Activated naive CD4-positive, alpha-beta T cell treated with anti-CD3 and anti-CD28 coated beads, Interleukin-2, amount 50 U/mL, for 72 hours (primary cell): ENCODE results near the gene SH3GL3. TPM values are rescaled to one million over a fixed set of nuclear protein-coding genes. Genes with fewer than 3 reads are reported as not detected.

Experiments used
- ATAC-seq, 2 donors: fragments of 150-1000 bp; cut with Tn5 transposase; 2 replicates each; pipeline ENCODE4 v1.10.0; 2021; ENCODE audit warnings: mild to moderate bottlenecking in 2 of 2, moderate library complexity in 2 of 2
- DNase-seq, 2 donors: peaks; one replicate each; pipeline ENCODE4 v3.0.0; 2021 to 2022; ENCODE audit warnings: low spot score in 2 of 2
- H3K27ac Mint-ChIP-seq, 2 donors: one replicate each; pipeline ENCODE4 v1.8.0; 2022; ENCODE audit warnings: mild to moderate bottlenecking in 2 of 2, mixed read lengths in 2 of 2
- H3K36me3 Mint-ChIP-seq, 2 donors: one replicate each; pipeline ENCODE4 v1.8.0; 2022; ENCODE audit warnings: mixed read lengths in 2 of 2
- H3K9me3 Mint-ChIP-seq, 2 donors: one replicate each; pipeline ENCODE4 v1.8.0; 2022; ENCODE audit warnings: mixed read lengths in 2 of 2
- total RNA-seq, 2 donors: library from RNA; stranded (reverse); gene quantifications; one replicate each; pipeline ENCODE4 v1.2.3, GENCODE V29; 2022

Gene SH3GL3
- total RNA-seq, 2 donors from 2014 or later: not detected

DNA sequence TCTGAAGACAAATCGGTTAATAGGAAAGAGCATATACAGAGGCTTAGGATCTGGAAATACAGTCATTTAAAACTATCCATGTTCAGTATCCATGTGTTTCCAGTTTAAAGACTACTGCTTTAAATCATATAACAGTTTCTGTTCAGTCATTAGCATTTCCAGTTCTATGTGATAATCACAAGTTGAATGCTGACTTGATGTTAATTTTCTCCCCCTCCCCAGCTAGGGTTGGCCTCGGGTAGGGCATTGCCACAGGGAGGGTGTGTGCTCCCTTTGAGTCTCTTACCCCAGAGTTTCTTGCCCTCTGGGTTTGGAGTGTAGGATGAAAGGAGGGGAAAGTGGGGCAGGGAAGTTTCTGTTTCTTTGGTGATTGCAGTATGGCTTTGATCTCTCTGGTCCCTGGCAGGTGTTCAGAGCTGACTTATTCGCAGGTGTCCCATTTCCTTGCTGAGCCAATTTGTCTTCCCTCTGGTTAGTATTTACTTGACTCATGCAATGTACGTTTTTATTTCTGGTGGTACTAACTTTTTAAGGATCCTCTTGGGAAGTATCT is 86.3 kb downstream of the SH3GL3 start:
- no peak overlapping the region for H3K27ac Mint-ChIP-seq
- ATAC-seq (no peak), DNase-seq (no peak)
- H3K36me3 Mint-ChIP-seq: peaks cover 0 to 6% of the 10 kb centered on the region in 2 donors
- H3K9me3 Mint-ChIP-seq: peaks cover 5 to 6% of the 10 kb centered on the region in 2 donors

DNA sequence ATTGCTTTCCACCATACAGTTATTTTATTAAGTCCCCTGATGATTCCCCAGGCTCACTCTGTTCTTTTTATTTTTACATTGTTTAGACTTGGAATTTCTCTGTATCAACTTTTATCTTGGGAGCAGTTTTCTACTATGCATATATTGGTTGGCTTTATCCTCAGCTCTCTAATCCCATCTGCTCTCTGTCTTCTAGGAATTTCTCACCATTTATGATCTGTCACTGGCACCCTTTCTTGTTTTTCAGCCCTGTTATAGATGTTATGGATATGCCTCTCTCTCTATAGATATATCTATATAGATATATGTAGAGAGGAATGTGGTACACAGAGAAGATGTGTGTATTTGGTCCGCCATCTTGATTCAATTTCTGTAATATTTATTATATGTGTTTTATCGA is 90.5 kb downstream of the SH3GL3 start:
- ATAC-seq (no peak), DNase-seq (no peak)
- H3K27ac Mint-ChIP-seq: no peak overlapping the region
- H3K36me3 Mint-ChIP-seq: no peaks in the 10 kb centered on the region
- no peaks in the 10 kb centered on the region for H3K9me3 Mint-ChIP-seq

- H3K36me3 Mint-ChIP-seq: peaks cover 0 to 4% of the 10 kb centered on the region in 2 donors
- H3K9me3 Mint-ChIP-seq: peaks cover 5 to 6% of the 10 kb centered on the region in 2 donors
- ATAC-seq: no peak
- no peak overlapping the region for H3K27ac Mint-ChIP-seq
- DNase-seq: no peak
These were observed 91.5 kb downstream of the SH3GL3 start for GRCh38 chr15:83538682-83539081.

- DNase-seq: no peak
- Mint-ChIP-seq H3K9me3 (peaks cover 5 to 12% of the 10 kb centered on the region in 2 donors), H3K27ac (no peak overlapping the region), H3K36me3 (peaks cover 0 to 17% of the 10 kb centered on the region in 2 donors)
- ATAC-seq: no peak
These were observed 98.8 kb downstream of the SH3GL3 start for GRCh38 chr15:83545804-83546511.

GRCh38 chr15:83546512-83546888 is 99.4 kb downstream of the SH3GL3 start:
- ATAC-seq (no peak), DNase-seq (no peak)
- Mint-ChIP-seq H3K9me3 (peaks cover 5 to 12% of the 10 kb centered on the region in 2 donors), H3K36me3 (peaks cover 0 to 17% of the 10 kb centered on the region in 2 donors), H3K27ac (no peak overlapping the region)

DNA sequence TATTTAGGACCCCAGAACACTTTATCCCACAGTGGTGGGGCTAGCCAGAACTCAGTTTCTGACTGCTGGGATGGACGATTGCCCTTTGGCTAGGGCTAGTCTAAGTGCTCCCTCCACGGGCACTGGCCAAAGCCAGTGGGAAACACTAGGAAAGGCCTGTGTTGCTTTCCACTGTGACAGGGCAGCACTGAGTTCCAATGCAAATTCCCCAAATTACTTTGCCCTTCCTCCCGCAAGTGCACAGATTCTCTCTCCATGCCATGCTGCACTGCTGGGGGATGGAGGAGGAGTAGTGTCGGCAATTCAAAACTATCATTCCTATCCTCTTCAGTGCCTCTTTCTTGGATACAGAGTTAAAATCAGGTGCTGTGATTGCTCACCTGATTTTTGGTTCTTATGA is 100.0 kb downstream of the SH3GL3 start:
- DNase-seq: no peak
- no peak for ATAC-seq
- Mint-ChIP-seq H3K36me3 (peaks cover 0 to 17% of the 10 kb centered on the region in 2 donors), H3K9me3 (peaks cover 5 to 12% of the 10 kb centered on the region in 2 donors), H3K27ac (no peak overlapping the region)

DNA sequence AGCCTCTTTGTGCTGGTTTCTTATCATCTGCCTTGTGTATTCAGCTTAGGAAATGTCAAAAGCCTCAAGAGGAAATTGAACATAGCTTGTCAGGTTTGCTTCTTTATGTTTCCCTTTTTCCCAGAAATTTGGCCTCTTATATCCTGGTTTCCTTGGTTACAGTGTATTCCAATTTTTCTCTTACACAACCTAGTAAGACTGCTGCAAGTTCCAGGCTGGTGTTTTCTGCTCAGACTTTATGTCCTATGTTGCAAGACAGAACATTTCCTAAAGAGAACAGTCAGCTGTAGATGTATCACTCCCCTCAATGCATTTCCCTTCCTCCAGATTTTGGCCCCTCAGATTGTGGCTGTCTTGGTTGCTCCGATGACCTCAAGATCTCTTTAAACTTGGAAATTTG is 102.5 kb downstream of the SH3GL3 start:
- H3K9me3 Mint-ChIP-seq: no peaks in the 10 kb centered on the region
- ATAC-seq (no peak), DNase-seq (no peak)
- H3K27ac Mint-ChIP-seq: no peak overlapping the region
- peaks cover 0 to 8% of the 10 kb centered on the region in 2 donors for H3K36me3 Mint-ChIP-seq

GRCh38 chr15:83554558-83554957 is 107.4 kb downstream of the SH3GL3 start:
- DNase-seq (no peak), ATAC-seq (no peak)
- no peaks in the 10 kb centered on the region for H3K36me3 Mint-ChIP-seq
- H3K27ac Mint-ChIP-seq: no peak overlapping the region
- H3K9me3 Mint-ChIP-seq: no peaks in the 10 kb centered on the region

GRCh38 chr15:83555383-83555782 is 108.2 kb downstream of the SH3GL3 start:
- Mint-ChIP-seq H3K36me3 (no peaks in the 10 kb centered on the region), H3K27ac (no peak overlapping the region), H3K9me3 (no peaks in the 10 kb centered on the region)
- no peak for ATAC-seq
- no peak for DNase-seq

- no peaks in the 10 kb centered on the region for H3K9me3 Mint-ChIP-seq
- H3K27ac Mint-ChIP-seq: no peak overlapping the region
- H3K36me3 Mint-ChIP-seq: no peaks in the 10 kb centered on the region
- DNase-seq (no peak), ATAC-seq (no peak)
These were observed 108.9 kb downstream of the SH3GL3 start for GRCh38 chr15:83556068-83556467.

DNA sequence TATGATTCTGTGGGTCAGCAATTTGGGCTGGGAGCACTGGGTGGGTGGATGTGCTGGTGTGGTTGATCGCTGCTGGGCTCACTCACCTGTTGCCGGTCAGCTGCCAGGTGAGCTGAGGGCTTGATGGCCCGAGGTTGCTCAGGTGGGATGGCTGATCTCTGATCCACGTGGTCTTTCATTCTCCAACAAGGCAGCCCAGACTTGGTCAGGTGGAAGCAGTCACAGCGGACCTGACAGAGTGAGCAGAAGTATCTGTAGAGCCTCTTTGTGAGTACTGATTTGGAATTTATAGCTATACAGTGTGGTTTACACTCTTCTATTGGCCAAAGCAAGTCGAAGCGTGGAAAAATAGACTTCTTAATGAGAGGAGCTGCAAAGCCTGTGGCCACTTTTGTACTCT is 109.6 kb downstream of the SH3GL3 start:
- no peak for DNase-seq
- H3K27ac Mint-ChIP-seq: no peak overlapping the region
- no peak for ATAC-seq
- H3K36me3 Mint-ChIP-seq: no peaks in the 10 kb centered on the region
- no peaks in the 10 kb centered on the region for H3K9me3 Mint-ChIP-seq

- H3K9me3 Mint-ChIP-seq: no peaks in the 10 kb centered on the region
- DNase-seq: no peak
- no peak overlapping the region for H3K27ac Mint-ChIP-seq
- ATAC-seq: no peak
- no peaks in the 10 kb centered on the region for H3K36me3 Mint-ChIP-seq
These were observed 111.0 kb downstream of the SH3GL3 start for GRCh38 chr15:83558146-83558545.

DNA sequence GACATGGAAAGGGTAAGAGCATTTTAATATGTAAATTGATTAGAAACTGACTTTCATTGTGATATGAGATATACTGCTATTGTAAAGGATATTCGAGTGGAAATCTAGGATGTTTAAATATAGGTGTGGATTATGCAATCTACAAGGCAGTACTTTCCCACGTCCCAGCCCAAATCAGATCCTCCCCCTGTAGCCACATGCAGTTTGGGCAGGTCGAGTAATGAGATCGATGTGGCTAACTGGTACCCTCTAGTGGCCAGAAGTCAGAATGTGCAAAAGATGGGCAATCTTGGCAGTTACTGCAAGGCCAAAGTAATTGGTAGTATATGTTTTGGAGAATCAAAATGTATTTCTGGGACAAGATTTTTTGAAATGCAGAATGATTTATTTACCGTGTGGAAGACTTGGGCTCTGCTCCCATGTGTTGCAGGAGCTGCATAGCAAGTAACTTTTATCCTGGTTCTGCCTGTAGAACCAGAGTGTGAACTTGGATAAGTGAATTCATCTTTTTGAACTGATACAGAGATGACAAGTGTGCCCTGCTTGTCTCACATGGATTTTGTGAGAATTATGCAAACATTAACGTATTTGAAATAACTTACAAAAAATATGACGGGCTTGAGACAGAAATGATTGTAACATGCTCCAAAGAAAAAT is 112.3 kb downstream of the SH3GL3 start:
- ATAC-seq: peak; percentile 39 to 73
- Mint-ChIP-seq H3K9me3 (no peaks in the 10 kb centered on the region), H3K27ac (no peak overlapping the region), H3K36me3 (no peaks in the 10 kb centered on the region)
- DNase-seq: peak in 1 of 2 donors; percentile 53

- H3K27ac Mint-ChIP-seq: no peak overlapping the region
- no peaks in the 10 kb centered on the region for H3K9me3 Mint-ChIP-seq
- ATAC-seq: no peak
- H3K36me3 Mint-ChIP-seq: no peaks in the 10 kb centered on the region
- DNase-seq: no peak
These were observed 114.5 kb downstream of the SH3GL3 start for GRCh38 chr15:83561661-83562060.

DNA sequence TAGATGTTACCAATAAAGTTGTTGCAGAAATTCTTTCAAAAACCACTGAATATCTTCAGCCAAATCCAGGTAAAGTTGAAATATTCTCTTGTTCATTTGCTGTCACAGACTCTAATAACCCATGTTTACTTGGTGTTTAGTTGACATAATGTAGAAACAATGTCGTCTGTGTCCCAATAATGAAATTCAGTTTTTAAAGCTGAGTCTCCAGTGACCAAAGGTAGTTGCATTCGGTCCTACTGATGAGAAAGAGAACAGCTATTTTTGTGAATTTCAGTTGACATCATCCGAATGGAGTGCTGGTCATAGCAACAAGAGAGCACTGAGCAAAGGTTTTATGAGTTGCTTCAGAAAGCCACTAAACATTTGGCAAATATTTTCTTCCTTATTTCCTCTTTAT is 118.0 kb downstream of the SH3GL3 start:
- ATAC-seq (no peak), DNase-seq (no peak)
- H3K36me3 Mint-ChIP-seq: no peaks in the 10 kb centered on the region
- no peaks in the 10 kb centered on the region for H3K9me3 Mint-ChIP-seq
- no peak overlapping the region for H3K27ac Mint-ChIP-seq

GRCh38 chr15:83565553-83566159 is 118.5 kb downstream of the SH3GL3 start:
- ATAC-seq (no peak), DNase-seq (peak in 1 of 2 donors; percentile 9)
- no peak overlapping the region for H3K27ac Mint-ChIP-seq
- H3K9me3 Mint-ChIP-seq: no peaks in the 10 kb centered on the region
- H3K36me3 Mint-ChIP-seq: no peaks in the 10 kb centered on the region

- no peaks in the 10 kb centered on the region for H3K9me3 Mint-ChIP-seq
- no peak overlapping the region for H3K27ac Mint-ChIP-seq
- H3K36me3 Mint-ChIP-seq: no peaks in the 10 kb centered on the region
- ATAC-seq (no peak), DNase-seq (no peak)
These were observed 120.2 kb downstream of the SH3GL3 start for GRCh38 chr15:83567318-83567717.
